GM19372 (cell line): ENCODE results near the gene FZD2.
"Not testable (repeated sequence)": the region's sequence is repeated elsewhere in the genome, so short reads cannot be mapped to it uniquely, and the experiment has no call there.

ENCODE experiments used
- ATAC-seq: cut with Tn5 transposase; IDR thresholded peaks from one replicate; pipeline ENCODE4 v1.9.1; 2021; ENCODE audit warnings: mild to moderate bottlenecking, low read depth, moderate library complexity; ENCODE audit not compliant: unreplicated experiment

FZD2 gene

DNA sequence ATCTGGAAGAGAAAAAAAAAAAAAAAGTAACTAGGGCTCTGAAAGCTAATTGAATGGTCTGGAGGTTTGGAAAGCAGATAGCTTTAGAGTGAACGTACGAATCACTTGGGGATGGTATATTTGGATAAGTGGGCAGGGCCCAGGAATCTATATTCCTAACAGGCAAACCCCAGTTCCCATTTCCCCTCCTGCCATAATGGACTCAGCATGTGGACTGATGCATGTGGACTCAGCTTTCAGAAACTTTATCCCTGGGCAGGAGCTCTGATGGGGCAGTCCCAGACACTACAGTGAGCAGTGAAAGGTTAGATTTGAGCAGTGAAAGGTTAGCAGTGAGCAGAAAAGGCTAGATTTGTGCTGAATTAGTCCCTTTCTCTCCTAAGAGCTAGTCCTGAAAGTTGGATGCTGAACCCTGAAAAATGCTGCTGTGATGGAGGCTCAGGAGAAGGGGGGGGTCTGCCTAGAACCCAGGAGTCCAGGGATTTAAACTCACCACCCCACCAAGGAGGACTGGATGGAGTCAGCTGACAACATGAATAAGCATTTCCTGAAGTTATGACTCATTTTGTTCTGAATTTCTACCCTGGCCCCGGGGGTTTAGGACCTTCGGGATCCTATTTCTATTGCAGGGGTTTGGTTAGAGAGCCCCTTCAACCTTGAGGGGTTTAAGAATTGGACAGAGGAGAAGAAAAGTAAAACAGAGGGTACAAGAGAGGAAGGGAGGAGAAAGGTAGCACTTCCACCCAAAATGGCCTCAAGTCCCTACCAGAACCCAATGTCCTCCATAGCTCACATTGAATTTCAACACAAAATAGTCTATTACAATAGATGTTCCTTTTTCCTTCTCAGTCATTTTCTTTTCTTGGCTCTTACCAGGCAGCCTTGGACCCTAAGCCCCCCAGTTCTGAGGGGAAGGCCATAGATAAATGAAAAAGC is 10.3 kb upstream of the FZD2 start:
- no peak for ATAC-seq

DNA sequence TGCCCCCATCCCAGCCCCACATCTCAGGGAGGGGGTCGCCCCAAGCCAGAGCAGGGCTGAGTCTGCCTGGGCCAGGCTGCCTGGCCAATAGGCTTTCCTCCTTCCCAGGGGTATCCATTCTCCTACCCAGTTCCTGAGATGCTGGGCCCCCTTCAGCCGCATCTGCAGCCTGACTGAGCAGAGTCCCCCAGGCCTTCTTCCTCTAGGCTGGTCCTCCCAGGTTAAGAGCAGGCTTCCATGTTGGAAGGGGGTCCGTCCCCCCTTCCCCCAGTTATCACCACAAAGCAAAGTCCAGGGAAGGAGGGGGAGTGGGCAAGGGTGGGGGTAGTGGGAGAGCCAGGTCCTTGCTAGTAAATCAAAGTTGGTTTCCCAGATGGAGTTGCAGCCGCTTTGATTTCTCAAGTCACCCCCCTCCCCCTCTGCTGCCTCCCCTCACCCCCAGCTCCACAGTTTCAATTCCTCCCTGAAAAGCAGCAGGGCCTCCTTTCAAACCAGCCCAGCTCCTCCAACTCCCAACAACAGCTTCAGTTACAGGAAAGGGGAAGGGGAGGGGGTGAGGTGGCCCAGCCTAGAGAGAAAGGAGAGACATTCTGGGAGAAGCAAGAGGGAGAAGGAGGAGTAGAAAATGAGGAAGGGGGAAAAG is 9.5 kb upstream of the FZD2 start:
- no peak for ATAC-seq

GRCh38 chr17:44548376-44549230 is 8.7 kb upstream of the FZD2 start:
- ATAC-seq = no peak

DNA sequence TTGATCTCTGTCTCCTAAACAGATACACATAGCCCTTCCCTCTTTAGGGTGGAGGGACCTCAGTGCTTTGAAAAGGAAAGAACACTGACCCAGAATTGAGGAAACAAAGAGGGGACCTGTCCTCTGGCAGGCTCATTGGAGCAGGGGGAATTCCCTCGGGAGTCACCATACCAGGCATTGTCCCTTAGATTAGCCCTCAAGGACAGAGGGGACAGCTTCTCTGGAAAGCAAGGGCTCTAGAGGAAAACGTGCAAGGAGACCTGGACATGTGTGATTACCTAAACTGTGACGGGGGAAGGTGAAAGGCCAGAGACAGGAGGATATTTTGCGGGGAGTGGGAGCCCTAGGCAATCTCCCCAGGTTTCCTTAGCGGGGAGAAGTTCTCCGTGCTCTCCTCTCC is 7.6 kb upstream of the FZD2 start:
- no peak for ATAC-seq

DNA sequence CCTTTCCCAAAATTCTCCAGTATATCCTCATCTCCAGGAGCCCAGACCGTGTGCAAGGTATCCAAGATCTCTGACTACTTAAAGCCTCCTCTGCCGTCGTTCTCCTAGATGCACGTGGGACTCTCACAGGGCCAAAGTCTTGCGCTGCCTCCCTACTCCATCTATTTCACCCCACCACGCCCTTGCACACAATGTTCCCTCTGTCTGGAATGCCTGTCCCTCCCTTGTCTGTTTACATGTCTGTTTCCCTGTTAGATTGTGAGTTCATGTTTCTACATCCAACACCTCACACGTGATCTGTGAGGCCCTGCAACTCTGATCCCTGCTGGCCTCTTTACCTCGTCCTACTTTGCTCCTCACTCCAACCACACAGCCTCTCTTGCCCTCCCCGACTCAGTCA is 4.9 kb upstream of the FZD2 start:
- no peak for ATAC-seq

DNA sequence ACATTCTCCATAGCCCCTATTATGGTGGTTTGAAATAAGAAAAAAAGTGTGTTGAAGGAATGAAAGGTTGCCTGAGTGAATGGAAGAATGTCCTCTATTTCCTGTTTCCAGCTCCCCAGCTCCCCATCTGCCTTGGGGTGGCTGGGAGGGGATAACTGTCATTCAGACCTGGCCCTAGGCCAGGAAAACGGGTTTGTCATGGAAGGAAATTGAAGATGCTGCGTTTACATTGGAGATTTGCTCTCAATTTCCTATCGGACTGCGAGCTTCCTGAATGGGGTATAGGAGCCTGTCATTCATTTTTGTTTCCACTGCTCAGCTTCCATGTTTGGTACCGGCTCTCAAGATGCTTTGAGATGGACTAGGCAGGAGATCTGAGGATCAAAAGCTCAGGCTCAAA is 2.2 kb upstream of the FZD2 start:
- no peak for ATAC-seq

- no peak for ATAC-seq
Observed at GRCh38 chr17:44556166-44556831, 985 bp upstream of the FZD2 start.

- peak; percentile 23 for ATAC-seq
Observed at GRCh38 chr17:44557651-44558285, 484 bp downstream of the FZD2 start.

- ATAC-seq = no peak
Observed at GRCh38 chr17:44558334-44558709, 1.0 kb downstream of the FZD2 start.

- ATAC-seq = no peak
Observed at GRCh38 chr17:44558710-44559633, 1.7 kb downstream of the FZD2 start.

- no peak for ATAC-seq
Observed at GRCh38 chr17:44559634-44560554, 2.6 kb downstream of the FZD2 start.

GRCh38 chr17:44561237-44561623 is 3.9 kb downstream of the FZD2 start:
- no peak for ATAC-seq

DNA sequence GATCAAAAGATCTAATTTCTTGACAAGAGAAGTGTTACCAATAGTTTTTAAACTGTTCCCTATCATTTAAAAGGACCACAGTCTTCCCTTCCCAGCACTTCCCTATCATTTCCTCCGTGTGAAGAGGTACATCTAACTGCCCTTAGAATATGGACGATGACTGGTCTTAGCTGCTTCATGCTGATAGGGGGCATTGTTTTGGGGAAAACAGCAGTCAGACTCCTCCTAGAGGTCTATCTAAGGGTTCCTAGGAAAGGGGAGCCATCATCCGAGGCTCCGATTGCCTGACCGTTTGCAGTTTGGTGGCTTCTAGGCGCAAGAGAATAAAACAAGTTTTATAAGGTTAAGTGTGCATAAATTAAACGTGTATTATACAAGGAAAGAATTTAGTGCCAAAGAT is 7.1 kb downstream of the FZD2 start:
- ATAC-seq = no peak

GRCh38 chr17:44565866-44566443 is 8.7 kb downstream of the FZD2 start:
- no peak for ATAC-seq

GRCh38 chr17:44568311-44568944 is 11.1 kb downstream of the FZD2 start:
- not testable (repeated sequence) for ATAC-seq

DNA sequence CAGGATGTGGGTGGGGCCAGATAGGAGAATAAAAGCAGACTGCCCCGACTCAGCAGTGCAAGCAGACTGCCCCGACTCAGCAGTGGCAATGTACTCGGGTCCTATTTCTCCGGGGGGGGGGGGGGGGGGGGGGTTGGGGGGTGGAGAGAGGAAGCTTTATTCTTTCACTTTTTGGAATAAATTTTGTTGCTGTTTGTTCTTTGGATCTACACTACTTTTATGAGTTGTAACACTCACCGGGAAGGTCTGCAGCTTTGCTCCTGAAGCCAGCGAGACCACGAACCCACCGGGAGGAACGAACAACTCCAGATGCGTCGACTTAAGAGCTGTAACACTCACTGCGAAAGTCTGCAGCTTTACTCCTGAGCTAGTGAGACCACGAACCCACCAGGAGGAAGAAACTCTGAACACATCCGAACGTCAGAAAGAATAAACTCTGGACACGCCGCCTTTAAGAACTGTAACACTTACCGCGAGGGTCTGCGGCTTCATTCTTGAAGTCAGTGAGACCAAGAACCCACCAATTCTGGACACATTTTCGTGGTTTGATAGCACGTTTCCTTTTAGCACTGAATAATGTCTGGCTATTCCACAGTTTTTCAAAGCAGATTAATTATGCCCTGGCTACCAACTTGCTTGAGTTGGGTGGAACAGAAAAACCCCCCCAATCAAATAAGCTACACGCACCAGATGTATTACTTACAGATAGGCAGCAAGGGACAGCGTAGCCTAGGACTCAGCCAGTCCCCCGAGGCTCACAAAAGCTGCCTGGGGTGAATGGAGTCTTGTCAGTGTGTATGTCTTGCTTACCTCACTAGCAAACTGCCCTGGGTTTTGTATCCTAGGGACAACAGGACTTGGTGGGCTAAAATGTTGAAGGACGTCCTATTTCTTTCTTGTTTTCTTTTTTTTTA is 11.9 kb downstream of the FZD2 start:
- no peak for ATAC-seq
